NCI-H1694 (cell line): ENCODE measurements around the gene MUC6.

Source experiments
- DNase-seq: peaks from one replicate; lab custom pipeline; 2025; lab: John Stamatoyannopoulos, UW

Gene MUC6

DNA sequence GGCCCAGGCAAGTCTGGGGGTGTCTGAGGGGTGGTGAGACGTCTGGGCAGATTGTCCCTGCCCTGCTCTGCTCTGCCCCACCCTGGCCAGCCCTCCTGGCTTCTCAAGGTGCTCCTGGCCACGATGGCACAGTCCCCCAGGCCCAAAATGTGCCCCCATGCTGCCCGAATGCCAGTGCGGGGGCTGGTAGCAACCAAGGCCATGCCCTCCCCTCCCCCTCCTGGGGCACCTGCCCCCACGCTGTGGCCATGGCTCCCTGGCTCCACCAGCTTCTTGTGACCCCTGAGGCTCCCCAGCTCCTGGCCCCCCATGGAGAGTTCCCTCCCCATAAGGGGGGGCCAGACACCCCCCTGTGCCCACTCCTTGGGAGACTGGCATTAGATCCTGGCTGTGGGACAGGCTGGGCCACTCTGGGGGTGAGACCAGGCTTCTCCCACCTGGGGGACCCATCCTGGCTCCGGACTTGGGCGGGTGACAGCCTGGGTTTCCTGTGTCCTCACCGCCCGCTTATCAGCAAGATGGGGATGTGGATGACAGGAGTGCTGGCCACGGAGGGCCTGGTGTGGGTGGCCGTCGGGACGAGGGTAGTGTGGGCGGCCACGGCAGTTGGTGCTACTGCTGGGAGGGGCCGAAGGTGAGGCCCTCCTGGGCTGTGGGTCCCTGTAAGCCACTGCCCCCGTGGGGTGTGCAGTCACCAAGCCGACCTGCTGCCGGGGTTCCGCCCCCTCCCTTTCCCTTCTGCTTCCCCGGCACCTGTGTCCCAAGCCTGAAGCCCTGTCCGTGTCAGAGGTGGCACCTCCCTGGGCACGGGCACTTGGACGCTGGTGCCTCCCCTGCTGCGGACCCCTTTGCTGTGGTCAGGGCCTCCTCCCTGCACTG is 15.9 kb upstream of the MUC6 start:
- DNase-seq, result no peak

DNA sequence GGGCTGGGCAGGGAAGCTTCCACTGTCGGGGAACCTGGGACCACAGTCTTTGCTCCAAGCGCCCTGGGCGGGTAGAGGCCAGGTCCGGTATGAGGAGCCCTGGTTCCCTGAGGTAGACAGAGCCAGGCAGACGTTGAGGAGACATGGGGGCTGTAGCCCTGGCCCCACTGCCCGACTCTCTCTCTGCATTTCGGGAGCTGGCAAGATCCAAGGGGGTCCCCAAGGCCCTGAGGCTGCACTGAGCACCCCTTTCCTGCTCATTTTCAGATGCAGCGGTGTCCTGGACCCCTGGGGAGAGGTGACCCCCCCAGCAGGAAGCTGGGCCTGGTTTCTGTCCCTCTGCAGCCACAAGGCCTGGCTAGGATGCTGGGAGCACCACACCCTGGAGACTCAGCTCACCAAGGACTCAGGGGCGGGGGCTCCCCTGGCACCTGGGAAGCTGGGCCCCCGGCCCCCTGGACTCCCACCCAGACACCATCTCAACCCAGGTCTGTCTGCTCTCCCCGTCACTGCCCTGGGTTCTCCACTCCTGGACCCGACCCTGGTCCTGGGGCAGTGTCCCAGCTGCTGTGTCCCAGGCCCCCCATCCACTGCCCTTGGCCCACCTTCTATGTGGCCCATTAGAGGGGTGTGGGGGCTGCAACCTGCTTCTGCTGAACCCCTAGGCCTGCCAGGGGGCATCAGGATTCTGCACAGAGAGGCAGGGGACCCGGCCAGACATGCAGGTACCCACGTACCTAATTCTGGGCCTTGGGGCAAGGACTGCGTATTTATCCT is 15.0 kb upstream of the MUC6 start:
- no peak for DNase-seq

DNA sequence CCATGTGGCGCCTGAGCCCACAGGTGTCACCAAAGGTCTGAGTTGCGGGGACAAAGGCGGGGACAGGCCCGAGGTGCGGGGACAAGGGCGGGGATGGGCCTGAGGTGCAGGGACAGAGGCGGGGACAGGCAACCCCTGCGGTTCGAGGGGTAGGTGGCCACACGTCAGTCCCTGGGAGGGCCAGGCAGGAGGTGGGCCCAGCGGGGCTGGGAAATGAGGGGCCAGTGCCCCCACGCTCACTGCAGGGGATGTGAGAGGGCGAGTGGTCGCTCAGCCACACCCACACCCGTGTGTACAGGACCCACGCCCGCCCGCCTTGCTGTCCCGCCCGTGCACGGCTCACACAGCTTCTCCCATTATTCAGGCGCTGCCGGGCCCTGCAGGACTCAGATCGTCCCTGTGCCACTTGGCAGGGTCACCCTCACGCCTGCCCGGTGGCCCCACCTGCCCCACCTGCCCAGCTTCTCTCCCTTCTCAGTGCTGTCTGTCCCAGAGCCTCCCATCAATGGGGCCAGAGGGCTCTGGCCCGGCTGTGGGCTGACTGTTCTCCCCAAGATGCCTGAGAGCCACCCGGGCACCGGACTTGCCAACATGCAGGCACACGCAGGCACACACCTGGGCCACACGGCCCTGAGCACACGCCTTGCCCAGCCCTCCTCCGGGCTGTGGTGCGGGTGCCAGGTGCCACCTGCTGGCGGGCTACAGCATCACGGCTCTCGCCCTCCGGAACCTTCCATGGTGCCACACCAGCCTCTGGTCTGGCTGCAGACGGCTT is 14.2 kb upstream of the MUC6 start:
- DNase-seq, result peak; percentile 14

DNA sequence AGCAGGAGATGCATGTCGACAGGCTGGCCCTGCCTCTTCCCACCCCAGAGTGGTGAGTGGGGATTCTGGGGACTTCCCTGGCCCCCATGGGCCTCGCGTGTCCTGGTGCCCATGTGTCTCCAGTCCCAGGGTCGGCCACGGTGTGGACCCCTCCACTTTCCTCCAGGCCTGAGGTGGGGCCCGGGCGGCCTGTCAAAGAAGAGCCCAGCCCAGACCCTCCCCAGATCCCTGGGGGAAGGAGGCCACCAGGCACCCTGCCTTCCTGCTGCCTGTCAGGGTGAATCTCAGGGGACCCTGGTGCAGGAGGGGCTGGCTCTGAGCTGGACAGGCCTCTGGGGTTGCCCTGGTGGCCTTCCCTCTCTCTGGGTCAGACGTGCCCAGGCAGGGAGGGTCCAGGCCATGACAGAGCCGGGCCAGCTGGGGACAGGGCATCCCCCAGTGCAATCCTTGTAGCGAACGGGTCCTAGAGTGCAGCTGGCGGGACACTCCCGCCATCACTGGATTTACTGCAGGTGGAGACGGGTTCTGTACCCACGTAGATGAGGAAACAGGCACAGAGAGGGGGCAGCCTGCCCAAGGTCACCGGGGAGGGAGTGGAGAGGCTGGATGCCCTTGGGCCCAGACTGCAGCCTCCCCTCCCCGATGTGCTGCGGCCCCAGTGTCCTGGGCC is 13.5 kb upstream of the MUC6 start:
- no peak for DNase-seq

DNA sequence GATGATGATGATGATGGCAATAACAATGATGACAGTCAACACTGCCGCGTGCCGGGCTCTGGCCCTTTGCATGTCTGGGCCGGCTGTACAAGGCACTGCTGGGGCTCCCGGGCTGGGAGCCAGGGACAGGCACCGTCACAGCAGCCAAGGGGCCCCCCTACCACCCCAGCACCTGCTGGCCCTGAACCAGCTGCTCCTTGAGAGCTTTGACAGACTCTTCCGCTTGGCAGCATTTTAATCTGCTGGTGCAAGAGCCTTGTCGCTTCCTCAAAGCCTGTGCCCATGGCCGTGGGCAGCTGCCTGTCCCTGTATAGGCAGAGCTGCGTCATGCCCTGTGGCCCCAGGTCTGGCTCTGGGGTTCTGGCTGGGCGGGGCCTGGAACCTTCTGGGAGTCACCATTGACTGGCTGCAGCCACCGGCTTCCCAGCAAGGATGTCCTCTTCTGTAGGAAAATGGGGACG is 12.9 kb upstream of the MUC6 start:
- DNase-seq, result no peak

DNA sequence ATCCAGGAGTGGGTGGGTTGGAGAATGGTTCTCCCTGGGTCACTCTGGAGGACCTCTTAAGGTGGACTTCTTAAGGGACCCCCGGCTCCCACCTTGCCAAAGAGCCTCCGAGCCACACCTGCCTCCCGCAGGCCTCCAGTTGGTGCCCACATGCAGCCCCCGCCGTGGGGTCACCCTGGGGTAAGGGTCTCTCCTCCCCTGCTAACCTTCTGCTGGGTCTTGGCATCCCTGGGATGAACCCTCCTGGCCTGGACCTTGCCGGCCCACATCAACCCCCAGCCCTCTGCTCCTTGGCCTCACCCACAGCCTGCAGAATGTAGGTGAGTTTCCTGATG is 12.5 kb upstream of the MUC6 start:
- DNase-seq, result no peak

DNA sequence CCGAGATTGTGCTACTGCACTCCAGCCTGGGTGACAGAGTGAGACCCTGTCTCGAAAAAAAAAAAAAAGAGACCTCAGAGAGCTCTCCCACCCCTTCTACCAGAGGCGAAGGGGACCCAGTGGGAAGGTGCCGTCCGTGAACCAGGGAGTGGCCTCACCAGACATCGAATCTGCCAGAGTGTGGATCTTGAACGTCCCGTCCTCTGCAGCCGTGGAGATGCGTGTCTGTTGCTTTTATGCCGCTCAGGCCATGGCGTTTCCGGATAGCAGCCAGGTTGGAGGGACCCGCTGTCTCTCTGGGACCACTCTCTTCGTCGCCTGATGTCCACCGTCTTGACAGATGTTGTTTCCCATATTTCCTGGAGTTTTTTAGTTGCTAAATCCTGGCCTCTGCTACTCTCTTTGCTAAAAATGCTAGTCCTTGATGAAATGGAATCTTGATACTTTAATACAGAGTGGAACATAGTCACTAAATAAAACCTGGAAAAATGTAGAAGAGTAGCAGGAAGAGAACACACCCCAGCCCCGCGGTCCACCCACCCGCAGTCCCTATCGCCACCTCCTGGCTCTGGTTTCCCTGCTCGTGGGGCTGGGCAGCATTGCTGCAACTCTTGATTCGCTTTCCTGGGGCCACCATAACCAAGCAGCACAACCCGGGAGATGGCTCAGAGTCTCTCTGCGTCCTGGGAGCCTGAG is 12.0 kb upstream of the MUC6 start:
- DNase-seq, result no peak

DNA sequence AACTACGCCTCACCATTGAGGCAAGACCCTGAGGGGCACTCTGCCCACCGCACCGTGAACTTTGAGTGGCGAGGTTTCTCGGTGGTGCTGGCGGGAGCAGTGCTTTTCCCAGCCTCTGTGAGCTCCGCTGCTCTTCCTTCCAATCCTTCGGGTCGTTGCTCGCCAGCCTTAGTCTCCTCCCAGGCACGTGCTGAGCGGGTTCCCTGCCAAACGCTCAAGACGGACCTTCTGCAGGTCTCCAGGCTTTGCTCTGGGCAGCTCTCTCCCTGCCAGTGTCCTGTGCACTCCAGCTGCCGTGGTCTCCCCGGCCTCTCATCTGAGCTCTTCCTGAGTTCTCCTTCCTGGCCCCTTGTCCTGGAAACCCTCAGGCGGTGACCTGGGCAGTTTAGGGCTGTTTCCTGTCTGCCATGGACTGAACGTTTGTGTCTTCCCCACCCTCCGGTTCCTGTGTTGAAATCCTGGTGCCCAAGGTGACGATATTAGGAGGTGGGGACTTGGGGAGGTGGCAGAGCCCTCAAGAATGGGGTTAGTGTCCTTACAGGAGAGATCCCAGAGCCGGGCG is 11.2 kb upstream of the MUC6 start:
- no peak for DNase-seq

DNA sequence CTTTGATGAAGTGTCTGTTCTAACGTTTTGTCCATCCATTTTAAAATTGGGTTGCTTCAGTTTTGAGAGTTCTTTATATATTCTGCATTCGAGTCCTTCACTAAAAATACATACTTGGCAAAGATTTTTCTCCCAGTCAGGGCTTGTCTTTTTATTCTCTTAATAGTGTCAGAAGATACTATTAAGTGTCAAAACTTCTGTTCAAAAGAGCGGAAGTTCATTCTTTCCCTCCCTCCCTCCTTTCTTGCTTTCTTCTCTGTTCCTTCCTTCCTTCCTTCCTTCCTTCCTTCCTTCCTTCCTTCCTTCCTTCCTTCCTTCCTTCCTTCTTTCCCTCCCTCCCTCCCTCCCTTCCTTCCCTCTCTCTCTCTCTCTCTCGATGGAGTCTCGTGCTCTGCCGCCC is 7.6 kb upstream of the MUC6 start:
- no peak for DNase-seq

DNA sequence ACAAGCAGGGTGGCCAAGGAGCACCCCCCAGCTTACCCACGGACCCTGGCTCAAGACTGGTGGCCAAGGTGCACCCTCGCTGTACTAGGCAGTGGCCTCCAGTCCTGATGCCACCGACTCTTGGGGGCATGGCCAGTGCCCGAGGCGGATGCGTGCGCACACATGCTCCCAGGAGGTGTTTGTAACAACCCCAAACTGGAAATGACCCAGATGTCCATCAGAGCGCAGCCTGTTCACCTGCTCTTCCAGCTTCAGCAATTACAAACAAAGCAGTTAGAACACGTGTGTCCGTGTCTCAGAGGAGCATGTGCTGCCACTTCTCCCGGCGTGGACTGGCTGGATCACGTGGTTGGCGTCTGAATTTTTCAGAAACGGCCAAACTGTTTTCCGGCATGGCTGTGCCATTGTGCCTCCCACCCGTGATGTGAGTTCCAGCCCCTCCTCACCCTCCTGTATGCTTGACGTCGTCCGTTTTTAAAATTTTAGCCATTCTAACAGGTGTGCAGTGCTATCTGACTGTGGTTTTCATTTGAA is 7.1 kb upstream of the MUC6 start:
- DNase-seq, result no peak

DNA sequence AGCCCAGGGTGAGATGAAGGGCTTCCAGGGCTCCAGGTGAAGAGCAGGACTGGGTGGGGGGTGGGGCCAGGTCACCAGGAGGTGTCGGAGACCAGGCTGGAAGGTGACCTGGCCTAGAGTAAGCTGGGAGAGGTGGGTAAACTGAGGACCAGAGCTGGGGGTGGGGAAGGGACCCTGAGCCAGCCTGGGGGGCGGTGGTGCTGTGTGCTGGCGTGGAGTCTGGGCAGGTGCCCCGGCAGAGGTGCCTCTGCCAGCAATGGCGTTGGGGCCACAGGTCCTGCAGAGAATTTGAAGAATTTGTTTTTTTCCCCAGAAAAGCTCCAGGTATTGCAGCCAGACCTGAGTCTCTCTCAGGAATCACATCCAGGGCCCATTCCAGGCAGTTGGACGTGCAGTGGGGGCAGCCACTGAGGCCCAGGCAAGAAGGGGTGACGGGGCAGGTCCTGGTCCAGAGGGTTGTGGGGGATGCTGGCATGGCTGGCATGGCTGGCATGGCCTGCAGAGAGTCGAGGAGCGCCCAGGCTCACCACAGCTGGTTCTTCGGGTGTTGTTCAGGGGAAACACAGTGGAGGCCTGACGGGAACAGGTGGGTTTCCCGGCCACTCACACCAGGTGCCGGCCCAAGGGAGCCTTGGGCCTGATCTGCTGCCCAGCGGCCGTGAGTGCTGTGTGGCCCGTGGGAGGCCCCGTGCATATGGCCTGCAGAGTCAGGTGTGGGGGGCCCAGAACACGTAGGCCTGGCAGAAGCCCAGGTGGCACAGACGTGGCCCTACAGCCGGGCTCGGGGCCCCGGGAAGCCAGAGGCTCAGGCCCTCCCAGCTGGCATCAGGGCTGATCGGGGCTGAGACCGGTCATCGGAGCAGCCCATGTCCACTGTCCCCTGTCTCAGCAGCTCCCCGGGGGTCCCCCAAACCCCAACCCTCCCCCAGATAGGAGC is 6.4 kb upstream of the MUC6 start:
- DNase-seq, result no peak

DNA sequence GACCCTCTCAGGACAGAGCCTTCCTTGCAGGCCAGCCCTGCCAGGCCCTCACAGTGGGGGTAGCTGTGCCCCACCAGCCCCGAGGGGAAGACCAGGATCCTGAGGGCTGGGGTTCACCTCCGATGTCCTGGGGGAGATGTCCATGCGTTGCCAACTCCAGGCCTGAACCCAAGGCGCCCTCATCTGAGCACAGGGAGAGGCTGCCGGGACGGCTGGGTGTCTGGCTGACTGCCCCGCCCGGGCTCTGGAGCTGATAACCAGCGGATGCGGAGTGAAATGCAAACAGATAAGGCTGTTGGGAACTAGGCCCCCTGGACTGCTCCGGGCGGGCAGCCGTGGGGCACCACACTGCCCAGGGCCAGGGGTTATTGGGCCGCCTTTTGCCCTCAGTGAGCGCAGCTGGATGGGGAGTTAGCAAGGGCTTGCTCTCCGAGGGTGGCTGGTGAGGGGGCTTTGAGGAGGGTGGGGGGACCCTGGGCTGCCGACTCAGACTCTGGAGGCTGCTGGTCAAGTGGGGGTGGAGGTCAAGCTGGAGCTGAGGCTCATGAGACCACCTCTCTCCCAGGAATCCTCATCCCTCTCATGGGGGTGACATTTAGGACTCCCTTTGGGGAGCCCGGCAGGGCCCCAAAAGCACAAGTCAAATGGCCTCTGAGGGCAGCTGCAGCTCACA is 5.6 kb upstream of the MUC6 start:
- DNase-seq, result no peak

DNA sequence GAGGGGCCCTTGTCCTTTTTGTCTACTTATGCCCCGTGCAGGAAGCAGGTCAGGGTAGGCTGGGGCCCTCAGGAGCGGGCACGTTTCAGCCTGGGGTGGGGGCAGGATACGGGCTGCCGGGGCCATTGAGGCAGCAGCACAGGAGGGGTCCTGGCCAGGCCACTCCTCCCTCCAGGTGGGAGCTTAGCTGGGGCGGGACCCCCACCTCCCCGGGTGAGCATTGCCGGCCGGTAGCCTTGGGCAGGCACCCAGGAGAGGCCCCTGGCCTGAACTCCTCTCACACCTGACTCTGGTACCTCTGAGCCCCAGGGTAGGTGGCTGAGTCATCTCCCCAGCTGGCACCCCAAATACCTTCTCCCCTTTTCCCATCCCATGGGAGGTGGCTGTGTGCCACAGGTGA is 5.0 kb upstream of the MUC6 start:
- DNase-seq, result no peak

DNA sequence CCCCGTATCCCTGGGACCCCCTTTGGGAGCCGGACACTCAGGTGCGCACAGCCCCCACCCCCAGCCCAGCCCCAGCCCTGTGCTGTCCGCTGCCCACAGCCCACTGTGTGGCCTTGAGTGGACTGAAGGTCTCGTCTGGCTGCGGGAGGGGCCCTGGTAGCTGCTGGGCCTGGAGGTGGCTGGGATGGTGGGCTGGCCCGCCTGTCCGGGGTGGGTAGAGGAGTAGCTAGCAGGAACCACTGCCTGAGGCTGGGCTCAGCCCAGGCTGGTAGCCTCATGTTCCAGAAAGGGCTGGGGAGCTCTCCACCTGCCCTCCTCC is 4.6 kb upstream of the MUC6 start:
- no peak for DNase-seq

DNA sequence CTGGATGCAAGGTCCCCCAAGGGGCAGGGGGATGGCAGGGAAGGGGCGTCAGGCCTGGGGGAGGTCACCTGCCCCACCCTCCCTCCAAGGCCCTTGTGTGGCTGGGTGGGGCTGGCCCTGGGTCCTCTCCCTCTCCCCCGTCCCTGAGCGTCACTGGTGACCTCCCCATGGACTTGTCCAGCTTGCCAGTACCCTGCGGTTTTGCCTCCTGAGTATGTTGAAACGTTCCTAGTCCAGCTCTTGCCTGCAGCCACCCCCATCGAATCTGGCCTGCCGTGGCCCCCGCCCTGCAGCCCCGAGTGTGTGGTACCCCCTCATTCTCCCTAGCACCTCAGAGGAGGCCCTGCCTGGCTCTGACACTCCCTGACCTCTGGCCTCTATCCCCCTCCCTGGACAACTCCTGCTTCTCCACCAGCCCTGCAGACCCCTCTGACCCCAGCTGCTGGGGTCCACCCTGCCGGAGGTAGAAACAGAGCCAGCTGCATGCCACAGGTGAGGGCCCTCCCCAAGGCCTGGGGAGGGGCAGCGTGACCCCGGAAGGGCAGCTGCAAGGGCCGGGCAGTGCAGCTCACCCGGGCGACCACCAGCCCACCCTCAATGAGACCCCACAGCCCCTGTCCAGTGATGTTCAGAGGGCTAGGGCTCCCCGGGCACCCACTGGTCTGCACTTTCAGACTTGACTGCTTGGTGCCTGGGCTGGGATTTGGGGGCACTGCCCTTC is 4.1 kb upstream of the MUC6 start:
- no peak for DNase-seq

DNA sequence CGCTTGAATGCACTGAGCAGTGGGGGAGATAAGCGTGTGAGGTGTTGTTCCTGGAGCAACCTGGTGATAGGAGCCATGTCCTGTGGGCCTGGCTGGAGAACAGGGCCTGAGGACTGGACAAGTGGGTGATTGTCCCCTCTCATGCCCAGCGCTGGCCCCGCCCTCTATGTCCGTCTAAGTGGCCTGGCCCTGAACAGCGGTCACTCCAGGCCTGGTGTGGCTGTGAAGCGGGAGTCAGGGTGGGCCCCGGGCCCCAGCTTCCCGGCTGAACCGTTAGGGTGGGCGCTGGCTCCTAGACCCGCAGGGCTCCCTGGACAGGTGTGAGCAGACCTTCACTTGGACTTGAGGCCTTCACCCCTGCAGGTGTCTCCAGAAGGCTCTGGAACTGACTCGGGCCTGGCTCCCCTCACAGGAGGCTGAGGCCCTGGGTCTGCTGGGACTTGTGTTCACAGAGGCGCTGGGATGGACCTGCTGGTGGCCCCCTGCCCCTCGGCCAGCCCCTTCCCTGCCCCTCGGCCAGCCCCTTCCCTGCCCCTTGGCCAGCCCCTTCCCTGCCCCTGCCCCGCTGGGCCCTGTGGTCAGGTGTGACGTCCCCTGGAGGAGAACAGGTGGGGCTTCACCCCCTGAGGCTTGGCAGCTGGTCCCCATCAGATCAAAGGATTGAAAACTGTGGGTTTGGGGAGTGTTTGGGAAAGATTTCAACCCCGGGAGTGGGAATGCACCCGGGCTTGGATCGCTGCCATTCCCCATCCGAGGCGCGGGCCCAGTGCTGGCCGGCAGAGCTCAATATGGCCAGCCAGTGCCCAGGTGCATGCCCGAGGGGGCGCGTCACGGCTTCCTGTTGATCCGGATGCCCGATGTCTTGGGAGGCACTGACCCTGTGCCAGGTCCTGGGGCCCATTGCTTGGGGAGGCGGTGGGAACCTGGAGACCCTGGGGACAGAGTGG is 3.2 kb upstream of the MUC6 start:
- DNase-seq, result no peak

DNA sequence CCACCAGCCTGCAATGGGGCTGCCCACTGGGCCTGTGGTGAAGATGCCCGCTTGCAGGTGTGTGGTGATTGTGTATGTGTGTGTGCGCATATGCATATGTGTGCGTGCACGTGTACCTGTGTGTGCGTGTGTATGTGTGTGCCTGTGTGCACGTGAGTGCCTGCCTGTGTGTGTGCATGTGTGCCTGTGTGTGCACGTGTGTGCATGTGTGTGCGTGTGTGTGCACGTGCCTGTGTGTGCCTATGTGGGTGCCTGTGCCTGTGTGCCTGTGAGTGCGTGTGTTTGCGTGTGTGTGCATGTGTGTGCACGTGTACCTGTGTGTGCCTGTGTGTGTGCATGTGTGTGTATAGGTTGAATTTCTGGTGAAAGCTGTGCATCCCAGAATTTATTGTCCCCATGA is 2.4 kb upstream of the MUC6 start:
- DNase-seq, result no peak

DNA sequence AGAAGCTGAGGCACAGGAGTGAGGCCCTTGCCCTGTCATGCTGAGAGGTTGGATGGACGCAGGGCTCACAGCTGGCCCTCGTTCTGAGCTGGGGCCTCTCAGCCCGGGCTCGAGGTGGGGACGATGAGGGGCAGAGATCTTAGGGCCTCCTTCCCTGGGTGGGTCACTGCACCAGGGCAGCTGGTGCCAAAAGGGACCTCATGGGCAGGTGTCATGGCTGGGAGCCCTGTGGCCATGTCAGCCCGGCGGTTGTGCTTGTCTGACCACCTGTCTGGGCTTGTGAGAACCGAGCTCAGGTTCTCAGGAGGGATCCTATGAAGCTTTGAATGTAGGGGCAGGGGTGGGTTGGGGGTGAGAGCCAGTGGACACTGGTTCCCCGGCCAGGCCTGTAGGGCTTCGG is 1.8 kb upstream of the MUC6 start:
- no peak for DNase-seq
